Caco-2 (cell line): Measurements from ENCODE around the gene USP43. TPM values are rescaled to one million over a fixed set of nuclear protein-coding genes. Genes with fewer than 3 reads are reported as not detected.
A peak's percentile ranks its signal among the peaks of the same experiment; 100 is the strongest.
"Not testable (repeated sequence)": the region's sequence is repeated elsewhere in the genome, so short reads cannot be mapped to it uniquely, and the experiment has no call there.

Experiments used
- BruUV-seq: library from RNA; stranded (reverse); fragments of 400-500 nt; replicated peaks from 2 replicates; lab custom pipeline; 2021; lab: Mats Ljungman, UMichigan
- CTCF ChIA-PET: fragments of 300-600 bp; sonication (Branson Sonifier 250); formaldehyde crosslinking; loops from one replicate; lab custom pipeline; 2022; ENCODE audit warnings: antibody characterized with exemption; lab: Charles Lee
- POLR2A ChIA-PET: fragments of 300-600 bp; sonication (Branson Sonifier 250); formaldehyde crosslinking; loops from one replicate; lab custom pipeline; 2022; ENCODE audit warnings: antibody characterized with exemption; lab: Charles Lee
- DNase-seq, 2 experiments: peaks; one replicate each; pipeline versions ENCODE4 v3.0.0 to v3.0.0-alpha.2; 2020 to 2022
- H3K27me3 ChIP-seq: replicated peaks from 2 replicates; pipeline ENCODE4 v1.6.0; 2011; ENCODE audit warnings: low read length; ENCODE audit not compliant: control insufficient read depth, insufficient read depth
- H3K36me3 ChIP-seq: 2 replicates; pipeline ENCODE4 v1.5.1; 2011; ENCODE audit warnings: low read length; ENCODE audit not compliant: control insufficient read depth, insufficient read depth
- H3K4me1 ChIP-seq: fragments of 250-450 bp; sonication (Bioruptor Pico); 2 replicates; pipeline ENCODE4 v1.5.1; 2020; ENCODE audit warnings: mild to moderate bottlenecking
- H3K4me3 ChIP-seq: 2 replicates; pipeline ENCODE4 v1.5.1; 2011; ENCODE audit warnings: low read depth, mild to moderate bottlenecking, control low read depth, low read length
- H3K9me3 ChIP-seq: fragments of 250-450 bp; sonication (Bioruptor Pico); 2 replicates; pipeline ENCODE4 v1.5.1; 2020; ENCODE audit warnings: mild to moderate bottlenecking, moderate library complexity
- H3K27ac Mint-ChIP-seq: one replicate; pipeline ENCODE4 v1.8.0; 2022; ENCODE audit warnings: mixed read lengths; ENCODE audit not compliant: unreplicated experiment
- H3K27me3 Mint-ChIP-seq: one replicate; pipeline ENCODE4 v1.8.0; 2022; ENCODE audit warnings: mixed read lengths; ENCODE audit not compliant: insufficient read depth, unreplicated experiment
- H3K36me3 Mint-ChIP-seq: one replicate; pipeline ENCODE4 v1.8.0; 2022; ENCODE audit warnings: mild to moderate bottlenecking, mixed read lengths; ENCODE audit not compliant: insufficient read depth, unreplicated experiment
- H3K4me1 Mint-ChIP-seq: one replicate; pipeline ENCODE4 v1.8.0; 2022; ENCODE audit warnings: low read depth, mixed read lengths; ENCODE audit not compliant: unreplicated experiment
- H3K4me3 Mint-ChIP-seq: one replicate; pipeline ENCODE4 v1.8.0; 2022; ENCODE audit warnings: mild to moderate bottlenecking, moderate library complexity, mixed read lengths; ENCODE audit not compliant: unreplicated experiment
- H3K9me3 Mint-ChIP-seq: one replicate; pipeline ENCODE4 v1.8.0; 2022; ENCODE audit warnings: mixed read lengths; ENCODE audit not compliant: unreplicated experiment
- intact Hi-C: fragments of 100-400 bp; cut with micrococcal nuclease; formaldehyde crosslinking; loops from one replicate; pipeline ENCODE4 v1.10.0; 2022; ENCODE audit not compliant: unreplicated experiment
- total RNA-seq: library from RNA; stranded (reverse); gene quantifications from 2 replicates; pipeline ENCODE4 v1.2.3, GENCODE V29; 2022
- TF ChIP-seq, protein P1 (sequence below), 2 experiments: fragments of 200-600 bp in 1 of 2; IDR thresholded peaks; 1 replicate in 1 of 2; 2 replicates in 1 of 2; pipeline versions ENCODE4 v1.5.1 to v1.8.0; 2011 to 2022; ENCODE audit warnings: antibody characterized with exemption in 1 of 2, control low read depth in 1 of 2, inconsistent platforms in 1 of 2, low read depth in 1 of 2, low read length in 1 of 2, mild to moderate bottlenecking in 1 of 2, moderate library complexity in 1 of 2; ENCODE audit not compliant: insufficient read depth in 1 of 2, severe bottlenecking in 1 of 2, unreplicated experiment in 1 of 2

The USP43 gene
- total RNA-seq, 1 experiment from 2014 or later, result 6.0 TPM

DNA sequence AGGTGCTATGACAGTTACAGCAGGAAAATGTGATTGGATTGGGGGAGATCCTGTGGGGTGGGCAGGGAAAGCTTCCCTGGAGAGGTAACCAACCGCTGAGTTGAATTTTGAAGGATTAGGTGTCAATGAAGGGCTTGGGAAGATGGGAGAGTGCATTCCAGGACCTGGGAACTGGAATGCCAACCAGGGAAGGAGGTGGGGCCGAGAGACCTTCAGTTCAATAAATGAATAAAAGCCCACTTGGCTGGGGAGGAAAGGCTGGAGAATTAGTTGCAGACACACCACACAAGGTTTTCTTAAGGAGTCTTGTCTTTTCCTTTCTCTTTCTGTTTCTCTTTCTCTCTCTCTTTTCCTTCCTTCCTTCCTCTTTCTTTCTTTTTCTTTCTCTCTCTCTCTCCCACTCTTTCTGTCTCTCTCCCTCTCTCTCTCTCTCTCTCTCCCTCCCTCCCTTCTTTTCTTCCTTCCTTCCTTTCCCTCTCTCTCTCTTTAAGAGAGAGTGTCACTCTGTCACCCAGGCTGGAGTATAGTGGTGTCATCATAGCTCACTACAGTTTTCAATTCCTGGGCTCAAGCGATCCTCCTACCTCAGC is 3.3 kb downstream of the USP43 start:
- CTCF ChIA-PET, result interaction anchor here (0.6 to 0.7 kb wide), 2 partner anchors 71 to 277 kb away, joined by 4 to 5 read pairs; no protein-coding TSS in a partner anchor
- Histone ChIP-seq H3K9me3 (no peaks in the 10 kb centered on the region), H3K4me3 (no peak overlapping the region), H3K4me1 (peaks cover 20% of the 10 kb centered on the region), H3K36me3 (no peaks in the 10 kb centered on the region), H3K27me3 (no peaks in the 10 kb centered on the region)
- TF ChIP-seq, protein P1, sequence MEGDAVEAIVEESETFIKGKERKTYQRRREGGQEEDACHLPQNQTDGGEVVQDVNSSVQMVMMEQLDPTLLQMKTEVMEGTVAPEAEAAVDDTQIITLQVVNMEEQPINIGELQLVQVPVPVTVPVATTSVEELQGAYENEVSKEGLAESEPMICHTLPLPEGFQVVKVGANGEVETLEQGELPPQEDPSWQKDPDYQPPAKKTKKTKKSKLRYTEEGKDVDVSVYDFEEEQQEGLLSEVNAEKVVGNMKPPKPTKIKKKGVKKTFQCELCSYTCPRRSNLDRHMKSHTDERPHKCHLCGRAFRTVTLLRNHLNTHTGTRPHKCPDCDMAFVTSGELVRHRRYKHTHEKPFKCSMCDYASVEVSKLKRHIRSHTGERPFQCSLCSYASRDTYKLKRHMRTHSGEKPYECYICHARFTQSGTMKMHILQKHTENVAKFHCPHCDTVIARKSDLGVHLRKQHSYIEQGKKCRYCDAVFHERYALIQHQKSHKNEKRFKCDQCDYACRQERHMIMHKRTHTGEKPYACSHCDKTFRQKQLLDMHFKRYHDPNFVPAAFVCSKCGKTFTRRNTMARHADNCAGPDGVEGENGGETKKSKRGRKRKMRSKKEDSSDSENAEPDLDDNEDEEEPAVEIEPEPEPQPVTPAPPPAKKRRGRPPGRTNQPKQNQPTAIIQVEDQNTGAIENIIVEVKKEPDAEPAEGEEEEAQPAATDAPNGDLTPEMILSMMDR (IDR thresholded peaks at IDR 0.05; ENCODE audit: insufficient read depth in 1 of 2, low read depth in 1 of 2, low read length in 1 of 2, severe bottlenecking in 1 of 2, unreplicated experiment in 1 of 2), result no peak
- Mint-ChIP-seq H3K36me3 (no peaks in the 10 kb centered on the region), H3K9me3 (no peaks in the 10 kb centered on the region), H3K27ac (peak overlapping the region; percentile 87), H3K4me1 (peaks cover 12% of the 10 kb centered on the region), H3K4me3 (peak overlapping the region; percentile 64), H3K27me3 (no peaks in the 10 kb centered on the region)
- POLR2A ChIA-PET, result interaction anchor here (0.6 to 0.7 kb wide), 2 partner anchors 21 to 1677 kb away, joined by 3 to 5 read pairs; no protein-coding TSS in a partner anchor
- no peak for DNase-seq
- intact Hi-C loops, result no loop called here
- BruUV-seq, result no TSS peak

DNA sequence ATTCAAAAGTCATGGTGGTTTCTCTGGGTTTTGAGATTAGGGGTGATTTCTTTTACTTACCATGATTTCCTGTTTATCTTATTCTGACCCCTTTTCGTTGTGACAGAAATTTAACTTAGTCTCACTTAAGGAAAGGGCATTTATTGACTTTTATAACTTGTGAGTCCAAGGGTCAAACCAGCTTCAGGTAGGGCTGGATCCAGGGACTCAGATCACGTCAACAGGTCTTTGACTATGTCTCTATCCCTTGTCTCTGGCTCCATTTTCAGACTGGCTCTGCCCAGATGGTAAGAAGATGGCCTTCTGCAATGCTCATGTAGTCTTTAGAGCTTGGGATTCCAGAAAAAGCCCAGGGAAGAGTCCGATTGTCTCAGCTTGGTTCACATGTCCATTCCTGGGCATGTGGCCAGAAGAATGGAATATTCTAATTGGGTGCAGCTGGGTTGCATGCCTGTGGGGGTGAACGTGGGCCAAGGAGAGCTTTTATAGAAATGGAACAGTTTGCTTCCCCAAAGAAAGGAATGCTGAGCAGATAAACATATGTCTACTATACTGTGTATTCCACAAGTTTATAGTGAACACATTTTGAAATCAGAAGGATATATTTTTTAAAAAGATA is 13.4 kb downstream of the USP43 start:
- Mint-ChIP-seq H3K36me3 (peaks cover 21% of the 10 kb centered on the region), H3K4me3 (no peak overlapping the region), H3K4me1 (no peaks in the 10 kb centered on the region), H3K27ac (no peak overlapping the region), H3K27me3 (no peaks in the 10 kb centered on the region), H3K9me3 (peaks cover under 1% of the 10 kb centered on the region)
- intact Hi-C loops, result no loop called here
- Histone ChIP-seq H3K4me3 (no peak overlapping the region), H3K36me3 (no peaks in the 10 kb centered on the region), H3K9me3 (no peaks in the 10 kb centered on the region), H3K4me1 (no peaks in the 10 kb centered on the region), H3K27me3 (no peaks in the 10 kb centered on the region)
- ChIA-PET CTCF (no interaction called here), POLR2A (no interaction called here)
- no TSS peak for BruUV-seq
- TF ChIP-seq, protein P1 (IDR thresholded peaks at IDR 0.05; ENCODE audit: insufficient read depth in 1 of 2, low read depth in 1 of 2, low read length in 1 of 2, severe bottlenecking in 1 of 2, unreplicated experiment in 1 of 2), result no peak
- DNase-seq, result no peak

- Mint-ChIP-seq H3K36me3 (peaks cover 14% of the 10 kb centered on the region), H3K4me3 (no peak overlapping the region), H3K27me3 (no peaks in the 10 kb centered on the region), H3K27ac (no peak overlapping the region), H3K9me3 (peaks cover 10% of the 10 kb centered on the region), H3K4me1 (no peaks in the 10 kb centered on the region)
- CTCF ChIA-PET, result no interaction called here
- no peak for DNase-seq
- no peaks in the 10 kb centered on the region for H3K9me3 ChIP-seq
- H3K4me3 ChIP-seq, result no peak overlapping the region
- TF ChIP-seq, protein P1 (IDR thresholded peaks at IDR 0.05; ENCODE audit: insufficient read depth in 1 of 2, low read depth in 1 of 2, low read length in 1 of 2, severe bottlenecking in 1 of 2, unreplicated experiment in 1 of 2), result no peak
- no TSS peak for BruUV-seq
- no peaks in the 10 kb centered on the region for H3K4me1 ChIP-seq
- H3K36me3 ChIP-seq, result no peaks in the 10 kb centered on the region
- POLR2A ChIA-PET, result no interaction called here
- H3K27me3 ChIP-seq, result no peaks in the 10 kb centered on the region
- intact Hi-C loops, result no loop called here
Observed at GRCh38 chr17:9661027-9661426, 15.7 kb downstream of the USP43 start.

DNA sequence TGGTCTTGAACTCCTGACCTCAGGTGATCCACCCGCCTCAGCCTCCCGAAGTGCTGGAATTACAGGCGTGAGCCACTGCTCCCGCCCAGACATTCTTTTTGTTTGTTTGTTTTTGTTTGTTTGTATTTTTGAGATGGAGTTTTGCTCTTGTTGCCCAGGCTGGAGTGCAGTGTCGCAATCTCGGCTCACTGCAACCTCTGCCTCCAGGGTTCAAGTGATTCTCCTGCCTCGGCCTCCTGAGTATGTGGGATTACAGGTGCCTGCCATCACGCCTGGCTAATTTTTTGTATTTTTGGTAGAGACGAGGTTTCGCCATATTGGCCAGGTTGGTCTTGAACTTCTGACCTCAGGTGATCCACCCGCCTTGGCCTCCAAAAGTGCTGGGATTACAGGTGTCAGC is 18.2 kb downstream of the USP43 start:
- H3K36me3 Mint-ChIP-seq, CTCF ChIA-PET, H3K27me3 Mint-ChIP-seq, H3K4me3 Mint-ChIP-seq, H3K27me3 ChIP-seq, H3K36me3 ChIP-seq, H3K4me1 ChIP-seq, H3K27ac Mint-ChIP-seq, H3K9me3 ChIP-seq, BruUV-seq, H3K4me1 Mint-ChIP-seq, H3K4me3 ChIP-seq, POLR2A ChIA-PET, intact Hi-C loops, DNase-seq: not testable (repeated sequence)
- peaks cover 10% of the 10 kb centered on the region for H3K9me3 Mint-ChIP-seq
